Gastroesophageal sphincter (tissue), 3 donors: ENCODE data around the gene TOMM22.

Source experiments
- POLR2A ChIP-seq, 2 donors: fragments of 450-650 bp; IDR thresholded peaks; one replicate each; pipeline ENCODE4 v1.6.1; 2017; ENCODE audit warnings: antibody characterized with exemption in 2 of 2, mild to moderate bottlenecking in 2 of 2, moderate library complexity in 1 of 2
- POLR2AphosphoS5 ChIP-seq: sonication (generic); formaldehyde crosslinking; IDR thresholded peaks from one replicate; pipeline ENCODE4 v1.6.1; 2017; ENCODE audit warnings: antibody characterized with exemption
- TF ChIP-seq, protein P1 (sequence below), 4 experiments: fragments of 200-600 bp in 2 of 4; fragments of 450-650 bp in 2 of 4; sonication (generic) in 1 of 4; IDR thresholded peaks; one replicate each; pipeline ENCODE4 v1.5.1; 2017 to 2019; ENCODE audit warnings: antibody characterized with exemption in 4 of 4, mild to moderate bottlenecking in 2 of 4, moderate library complexity in 2 of 4

DNA sequence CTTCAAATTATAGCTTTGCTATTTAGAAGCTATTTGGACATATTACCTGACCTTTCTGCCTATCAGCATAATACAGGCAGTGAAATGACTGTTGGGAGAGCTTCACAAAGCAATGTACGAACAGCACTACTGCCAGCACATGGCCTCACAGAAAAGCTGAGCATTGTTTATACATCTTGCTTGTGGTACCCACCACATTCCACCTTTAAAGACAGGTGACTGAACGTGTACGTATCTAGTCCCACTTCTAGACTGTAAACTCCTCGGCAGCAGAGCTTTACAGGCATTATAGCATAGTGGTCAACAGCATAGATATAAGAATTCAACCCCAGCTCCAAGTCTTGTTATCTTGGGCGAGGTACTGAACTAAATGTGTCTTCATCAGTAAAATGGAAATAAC, 17.4 kb downstream of the TOMM22 start:
- no peak for TF ChIP-seq POLR2A (IDR thresholded peaks at IDR 0.05)
- TF ChIP-seq, protein P1, sequence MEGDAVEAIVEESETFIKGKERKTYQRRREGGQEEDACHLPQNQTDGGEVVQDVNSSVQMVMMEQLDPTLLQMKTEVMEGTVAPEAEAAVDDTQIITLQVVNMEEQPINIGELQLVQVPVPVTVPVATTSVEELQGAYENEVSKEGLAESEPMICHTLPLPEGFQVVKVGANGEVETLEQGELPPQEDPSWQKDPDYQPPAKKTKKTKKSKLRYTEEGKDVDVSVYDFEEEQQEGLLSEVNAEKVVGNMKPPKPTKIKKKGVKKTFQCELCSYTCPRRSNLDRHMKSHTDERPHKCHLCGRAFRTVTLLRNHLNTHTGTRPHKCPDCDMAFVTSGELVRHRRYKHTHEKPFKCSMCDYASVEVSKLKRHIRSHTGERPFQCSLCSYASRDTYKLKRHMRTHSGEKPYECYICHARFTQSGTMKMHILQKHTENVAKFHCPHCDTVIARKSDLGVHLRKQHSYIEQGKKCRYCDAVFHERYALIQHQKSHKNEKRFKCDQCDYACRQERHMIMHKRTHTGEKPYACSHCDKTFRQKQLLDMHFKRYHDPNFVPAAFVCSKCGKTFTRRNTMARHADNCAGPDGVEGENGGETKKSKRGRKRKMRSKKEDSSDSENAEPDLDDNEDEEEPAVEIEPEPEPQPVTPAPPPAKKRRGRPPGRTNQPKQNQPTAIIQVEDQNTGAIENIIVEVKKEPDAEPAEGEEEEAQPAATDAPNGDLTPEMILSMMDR (IDR thresholded peaks at IDR 0.05), result no peak
- no peak for TF ChIP-seq POLR2AphosphoS5
